Endothelial cell of umbilical vein (primary cell): ENCODE results near the gene PAQR6. TPM values are rescaled to one million over a fixed set of nuclear protein-coding genes. Genes with fewer than 3 reads are reported as not detected.

ENCODE experiments used
- BruUV-seq: library from RNA; stranded (reverse); fragments of 400-500 nt; replicated peaks from 2 replicates; lab custom pipeline; 2021; lab: Mats Ljungman, UMichigan
- CTCF ChIA-PET: fragments of 300-600, 350-600 bp; sonication (Branson Sonifier 250); formaldehyde crosslinking; loops from one replicate; lab custom pipeline; 2021; ENCODE audit warnings: antibody characterized with exemption, inconsistent platforms; lab: Charles Lee
- POLR2A ChIA-PET: fragments of 300-600, 350-600 bp; sonication (Branson Sonifier 250); formaldehyde crosslinking; loops from one replicate; lab custom pipeline; 2021; ENCODE audit warnings: antibody characterized with exemption, inconsistent platforms; lab: Charles Lee
- DNase-seq: peaks from one replicate; pipeline ENCODE4 v3.0.0-alpha.2; 2011; ENCODE audit warnings: low read depth, low spot score
- FAIRE-seq: peaks from 2 replicates; lab custom pipeline; 2011; peaks lifted over from hg19 to GRCh38; lab: Jason Lieb, UNC
- H2AFZ ChIP-seq: 2 replicates; pipeline ENCODE4 v1.6.0; 2012; ENCODE audit warnings: low read depth, low read length, control low read depth, inconsistent platforms
- H3K27ac ChIP-seq: 2 replicates; pipeline ENCODE4 v1.5.1; 2011; ENCODE audit warnings: low read depth, mild to moderate bottlenecking, control low read depth, low read length, moderate library complexity; ENCODE audit not compliant: insufficient read depth
- H3K27me3 ChIP-seq, 2 experiments: 2 replicates each; pipeline versions ENCODE4 v1.6.0 to v1.6.1; 2011; ENCODE audit warnings: low read length in 2 of 2, mixed read lengths in 1 of 2; ENCODE audit not compliant: control insufficient read depth in 2 of 2, insufficient read depth in 2 of 2
- H3K36me3 ChIP-seq, 2 experiments: 2 replicates in 1 of 2; 3 replicates in 1 of 2; pipeline ENCODE4 v1.5.1; 2011; ENCODE audit warnings: low read length in 2 of 2, mild to moderate bottlenecking in 1 of 2, moderate library complexity in 1 of 2; ENCODE audit not compliant: control insufficient read depth in 2 of 2, insufficient read depth in 2 of 2; ENCODE audit errors: extremely low read depth in 1 of 2
- H3K4me1 ChIP-seq: 3 replicates; pipeline ENCODE4 v1.5.1; 2011; ENCODE audit warnings: mild to moderate bottlenecking, low read length; ENCODE audit not compliant: control insufficient read depth, insufficient read depth; ENCODE audit errors: extremely low read depth
- H3K4me2 ChIP-seq: 2 replicates; pipeline ENCODE4 v1.6.1; 2011; ENCODE audit warnings: low read length, control low read depth, mixed read lengths; ENCODE audit not compliant: insufficient read depth
- H3K4me3 ChIP-seq, 3 experiments: fragments of 200-600 bp in 1 of 3; sonication (generic), shearing (Covaris generic) in 1 of 3; replicated peaks in 1 of 3; 2 replicates each; pipeline ENCODE4 v1.5.1; 2011 to 2016; ENCODE audit warnings: control low read depth in 3 of 3, low read length in 3 of 3, mild to moderate bottlenecking in 2 of 3, inconsistent platforms in 1 of 3, low read depth in 1 of 3, moderate library complexity in 1 of 3; ENCODE audit not compliant: insufficient read depth in 1 of 3
- H3K79me2 ChIP-seq: 2 replicates; pipeline ENCODE4 v1.6.0; 2012; ENCODE audit warnings: low read length, inconsistent platforms; ENCODE audit not compliant: control insufficient read depth, insufficient read depth
- H3K9ac ChIP-seq: replicated peaks from 2 replicates; pipeline ENCODE3; 2011; ENCODE audit warnings: low read length, control low read depth; ENCODE audit not compliant: insufficient read depth; ENCODE audit errors: extremely low read depth
- H3K9me1 ChIP-seq: replicated peaks from 3 replicates; pipeline ENCODE4 v1.6.0; 2011; ENCODE audit warnings: mild to moderate bottlenecking, low read length; ENCODE audit not compliant: control insufficient read depth, insufficient read depth; ENCODE audit errors: extremely low read depth
- H3K9me3 ChIP-seq: replicated peaks from 2 replicates; pipeline ENCODE4 v1.5.1; 2012; ENCODE audit warnings: low read length, inconsistent platforms; ENCODE audit not compliant: control insufficient read depth, insufficient read depth
- H4K20me1 ChIP-seq: replicated peaks from 2 replicates; pipeline ENCODE3; 2011; ENCODE audit warnings: mild to moderate bottlenecking, low read length; ENCODE audit not compliant: control insufficient read depth, insufficient read depth; ENCODE audit errors: extremely low read depth
- CTCF ChIP-seq, 2 donors: IDR thresholded peaks; 1 replicate in 1 of 2; 2 replicates in 1 of 2; pipeline ENCODE4 v1.5.1; 2011; ENCODE audit warnings: low read length in 2 of 2, mild to moderate bottlenecking in 2 of 2, moderate library complexity in 2 of 2, control low read depth in 1 of 2, inconsistent platforms in 1 of 2, low read depth in 1 of 2; ENCODE audit not compliant: insufficient read depth in 1 of 2; ENCODE audit errors: extremely low read depth in 1 of 2
- EZH2 ChIP-seq: IDR thresholded peaks from 2 replicates; pipeline ENCODE4 v1.6.1; 2012; ENCODE audit warnings: borderline replicate concordance, low read depth, mild to moderate bottlenecking, moderate library complexity, low read length, inconsistent platforms; ENCODE audit not compliant: severe bottlenecking
- FOS ChIP-seq: IDR thresholded peaks from 2 replicates; pipeline ENCODE4 v1.6.1; 2011; ENCODE audit warnings: mild to moderate bottlenecking, low read length, moderate library complexity, borderline replicate concordance; ENCODE audit not compliant: insufficient read depth
- GATA2 ChIP-seq: IDR thresholded peaks from 2 replicates; pipeline ENCODE4 v1.7.0; 2011; ENCODE audit warnings: low read depth, mild to moderate bottlenecking, moderate library complexity, mixed read lengths, low read length; ENCODE audit not compliant: insufficient read length, insufficient read depth
- JUN ChIP-seq: IDR thresholded peaks from 2 replicates; pipeline ENCODE4 v1.6.1; 2011; ENCODE audit warnings: borderline replicate concordance, low read depth; ENCODE audit not compliant: insufficient read length, insufficient read depth
- MAX ChIP-seq: IDR thresholded peaks from 2 replicates; pipeline ENCODE4 v1.6.1; 2011; ENCODE audit not compliant: insufficient read depth, insufficient read length
- MYC ChIP-seq: IDR thresholded peaks from one replicate; pipeline ENCODE4 v1.6.1; 2011; ENCODE audit warnings: mild to moderate bottlenecking, low read depth, low read length
- POLR2A ChIP-seq: IDR thresholded peaks from 2 replicates; pipeline ENCODE4 v1.6.1; 2012; ENCODE audit warnings: low read depth, mild to moderate bottlenecking, control low read depth, low read length
- POLR2AphosphoS5 ChIP-seq: IDR thresholded peaks from 2 replicates; pipeline ENCODE4 v1.6.1; 2012; ENCODE audit warnings: low read depth, mild to moderate bottlenecking, control low read depth, low read length, moderate library complexity; ENCODE audit not compliant: insufficient read depth
- dilution Hi-C: fragments of 300-500 bp; cut with MboI; formaldehyde crosslinking; loops from one replicate; pipeline ENCODE4 v1.15.0; 2019; ENCODE audit warnings: low sequenced_read_pairs; ENCODE audit not compliant: extremely low pct_ligation_motif_present
- intact Hi-C: fragments of 100-400 bp; cut with micrococcal nuclease; formaldehyde crosslinking; loops from one replicate; pipeline ENCODE4 v1.10.0; 2022
- polyA plus RNA-seq, 4 experiments: library from polyadenylated mRNA; depleted of rRNA in 3 of 4; stranded (reverse) in 3 of 4; unstranded in 1 of 4; fragments of >200 nt; gene quantifications; 2 replicates each; pipeline versions ENCODE4 v1.2.1 to v1.2.3, GENCODE V29; 2011 to 2012; ENCODE audit warnings: missing spikeins in 1 of 4
- total RNA-seq: library from RNA; stranded (reverse); gene quantifications from 2 replicates; pipeline ENCODE4 v1.2.3, GENCODE V29; 2021

The PAQR6 gene
- total and polyA plus RNA-seq, 2 donors (not counting 3 experiments of a cell fraction or from before 2014, with no cell fraction given), result 1.6 to 2.2 TPM

- DNase-seq (no peak), FAIRE-seq (no peak)
- Histone ChIP-seq H3K27ac (no peak overlapping the region), H3K27me3 (peaks cover 0 to 4% of the 10 kb centered on the region in 2 experiments), H3K9me3 (no peaks in the 10 kb centered on the region), H3K79me2 (no peaks in the 10 kb centered on the region), H3K4me1 (peaks cover 6% of the 10 kb centered on the region), H3K36me3 (peaks cover 0 to 14% of the 10 kb centered on the region in 2 experiments), H3K9me1 (no peaks in the 10 kb centered on the region), H3K9ac (no peak overlapping the region), H2AFZ (no peak overlapping the region), H3K4me3 (no peak overlapping the region), H4K20me1 (no peaks in the 10 kb centered on the region), H3K4me2 (no peak overlapping the region)
- no peak for TF ChIP-seq JUN
- no peak for TF ChIP-seq POLR2A
- no peak for TF ChIP-seq POLR2AphosphoS5
- TF ChIP-seq MAX, result no peak
- no peak for TF ChIP-seq MYC
- TF ChIP-seq CTCF (IDR thresholded peaks at IDR 0.05; ENCODE audit: extremely low read depth in 1 of 2, insufficient read depth in 1 of 2, low read depth in 1 of 2, low read length in 2 of 2), result no peak
- TF ChIP-seq GATA2, result no peak
- no peak for TF ChIP-seq EZH2
- TF ChIP-seq FOS, result no peak
- intact Hi-C loops, result no loop called here
- ChIA-PET CTCF (interaction anchor here (1.5 kb wide), 1 partner anchor 16 kb away, joined by 7 read pairs; no protein-coding TSS in a partner anchor), POLR2A (no interaction called here)
- BruUV-seq, result no TSS peak
- dilution Hi-C loops, result no loop called here
Observed at GRCh38 chr1:156241311-156241811, 6.5 kb downstream of the PAQR6 start.
